Vagina (tissue), 2 donors: ENCODE data around the gene QSER1. TPM values are rescaled to one million over a fixed set of nuclear protein-coding genes. Genes with fewer than 3 reads are reported as not detected.
"Not testable (repeated sequence)": the region's sequence is repeated elsewhere in the genome, so short reads cannot be mapped to it uniquely, and the experiment has no call there.

Experiments used
- DNase-seq, 2 donors: peaks; one replicate each; pipeline ENCODE4 v3.0.0-alpha.2; 2017; ENCODE audit errors: extremely low spot score in 2 of 2
- H3K27ac ChIP-seq: fragments of 200-600 bp; sonication (generic); one replicate; pipeline ENCODE4 v1.5.1; 2019
- H3K27me3 ChIP-seq: fragments of 200-600 bp; sonication (generic); one replicate; pipeline ENCODE4 v1.5.1; 2019
- H3K36me3 ChIP-seq, 2 donors: fragments of 200-600 bp; sonication (generic); one replicate each; pipeline ENCODE4 v1.5.1; 2017 to 2019
- H3K4me1 ChIP-seq: fragments of 200-600 bp; sonication (generic); one replicate; pipeline ENCODE4 v1.5.1; 2019
- H3K4me3 ChIP-seq, 2 donors: fragments of 200-600 bp; sonication (generic); 1 replicate in 1 of 2; 2 replicates in 1 of 2; pipeline ENCODE4 v1.5.1; 2016 to 2019
- H3K9me3 ChIP-seq: fragments of 200-600 bp; sonication (generic); one replicate; pipeline ENCODE4 v1.5.1; 2019
- CTCF ChIP-seq, 3 experiments: fragments of 450-650 bp in 2 of 3; fragments of 200-600 bp in 1 of 3; sonication (generic) in 1 of 3; IDR thresholded peaks; one replicate each; pipeline ENCODE4 v1.5.1; 2017 to 2019; ENCODE audit warnings: antibody characterized with exemption in 3 of 3, mild to moderate bottlenecking in 2 of 3, moderate library complexity in 2 of 3
- POLR2A ChIP-seq, 2 donors: fragments of 450-650 bp; IDR thresholded peaks; one replicate each; pipeline ENCODE4 v1.6.1; 2017; ENCODE audit warnings: antibody characterized with exemption in 2 of 2, mild to moderate bottlenecking in 2 of 2, moderate library complexity in 2 of 2
- POLR2AphosphoS5 ChIP-seq, 2 donors: sonication (generic); formaldehyde crosslinking; IDR thresholded peaks; one replicate each; pipeline ENCODE4 v1.9.0; 2017; ENCODE audit warnings: antibody characterized with exemption in 2 of 2, mild to moderate bottlenecking in 2 of 2, low read depth in 1 of 2; ENCODE audit not compliant: insufficient read depth in 1 of 2
- intact Hi-C: fragments of 100-400 bp; cut with DNase I; formaldehyde crosslinking; loops from one replicate; pipeline ENCODE4 v1.15.1; 2023
- total RNA-seq: library from RNA; depleted of rRNA; stranded (reverse); fragments of >200 nt; gene quantifications from one replicate; pipeline ENCODE4 v1.2.3, GENCODE V29; 2016

Gene QSER1
- total RNA-seq, 1 donor from 2014 or later, result 39.0 TPM

- intact Hi-C loops, result no loop called here
- Histone ChIP-seq H3K27me3 (no peaks in the 10 kb centered on the region), H3K9me3 (no peaks in the 10 kb centered on the region), H3K4me3 (no peak overlapping the region), H3K36me3 (no peaks in the 10 kb centered on the region), H3K4me1 (no peaks in the 10 kb centered on the region), H3K27ac (no peak overlapping the region)
- TF ChIP-seq CTCF (IDR thresholded peaks at IDR 0.05) (no peak), POLR2AphosphoS5 (IDR thresholded peaks at IDR 0.05; ENCODE audit: insufficient read depth in 1 of 2, low read depth in 1 of 2) (no peak), POLR2A (IDR thresholded peaks at IDR 0.05) (no peak)
- DNase-seq, result no peak
These were observed 61.1 kb downstream of the QSER1 start for GRCh38 chr11:32953700-32954099.

- H3K4me3 ChIP-seq, result no peak overlapping the region
- DNase-seq, result no peak
- no peak overlapping the region for H3K27ac ChIP-seq
- H3K27me3 ChIP-seq, result no peaks in the 10 kb centered on the region
- TF ChIP-seq CTCF (IDR thresholded peaks at IDR 0.05), result peak; percentile 51 to 64 (median 52)
- TF ChIP-seq POLR2A (IDR thresholded peaks at IDR 0.05), result no peak
- no peak for TF ChIP-seq POLR2AphosphoS5 (IDR thresholded peaks at IDR 0.05; ENCODE audit: insufficient read depth in 1 of 2, low read depth in 1 of 2)
- no peaks in the 10 kb centered on the region for H3K4me1 ChIP-seq
- peaks cover 0 to 9% of the 10 kb centered on the region in 2 donors for H3K36me3 ChIP-seq
- intact Hi-C loops, result loop anchor here (5.0 kb wide), 1 partner anchor 107 kb away; no protein-coding TSS in a partner anchor
- H3K9me3 ChIP-seq, result no peaks in the 10 kb centered on the region
These were observed 68.0 kb downstream of the QSER1 start for GRCh38 chr11:32960553-32961164.

GRCh38 chr11:32962016-32962415 lies 69.4 kb downstream of the QSER1 start:
- intact Hi-C loops, result loop anchor here (5.0 kb wide), 1 partner anchor 105 kb away; no protein-coding TSS in a partner anchor
- no peak overlapping the region for H3K27ac ChIP-seq
- DNase-seq, result no peak

GRCh38 chr11:32963721-32964120 lies 71.1 kb downstream of the QSER1 start:
- no peak for DNase-seq
- H3K4me1 ChIP-seq, result no peaks in the 10 kb centered on the region
- H3K4me3 ChIP-seq, result no peak overlapping the region
- H3K9me3 ChIP-seq, result no peaks in the 10 kb centered on the region
- no peaks in the 10 kb centered on the region for H3K27me3 ChIP-seq
- intact Hi-C loops, result loop anchor here (5.0 kb wide), 1 partner anchor 104 kb away; no protein-coding TSS in a partner anchor
- no peak for TF ChIP-seq POLR2A (IDR thresholded peaks at IDR 0.05)
- no peak for TF ChIP-seq CTCF (IDR thresholded peaks at IDR 0.05)
- no peak for TF ChIP-seq POLR2AphosphoS5 (IDR thresholded peaks at IDR 0.05; ENCODE audit: insufficient read depth in 1 of 2, low read depth in 1 of 2)
- H3K27ac ChIP-seq, result no peak overlapping the region
- peaks cover 0 to 9% of the 10 kb centered on the region in 2 donors for H3K36me3 ChIP-seq

More at GRCh38 chr11:32962016-32962415, 69.4 kb downstream of the QSER1 start:
- H3K27me3 ChIP-seq, result no peaks in the 10 kb centered on the region
- TF ChIP-seq POLR2A (IDR thresholded peaks at IDR 0.05), result no peak
- no peak for TF ChIP-seq POLR2AphosphoS5 (IDR thresholded peaks at IDR 0.05; ENCODE audit: insufficient read depth in 1 of 2, low read depth in 1 of 2)
- TF ChIP-seq CTCF (IDR thresholded peaks at IDR 0.05), result no peak
- no peaks in the 10 kb centered on the region for H3K4me1 ChIP-seq
- no peak overlapping the region for H3K4me3 ChIP-seq
- no peaks in the 10 kb centered on the region for H3K9me3 ChIP-seq
- H3K36me3 ChIP-seq, result peaks cover 0 to 9% of the 10 kb centered on the region in 2 donors

GRCh38 chr11:32968541-32968940 lies 75.9 kb downstream of the QSER1 start:
- TF ChIP-seq POLR2A (IDR thresholded peaks at IDR 0.05) (no peak), POLR2AphosphoS5 (IDR thresholded peaks at IDR 0.05; ENCODE audit: insufficient read depth in 1 of 2, low read depth in 1 of 2) (no peak), CTCF (IDR thresholded peaks at IDR 0.05) (no peak)
- Histone ChIP-seq H3K27ac (no peak overlapping the region), H3K4me1 (no peaks in the 10 kb centered on the region), H3K9me3 (no peaks in the 10 kb centered on the region), H3K27me3 (no peaks in the 10 kb centered on the region), H3K36me3 (peaks cover 0 to 11% of the 10 kb centered on the region in 2 donors), H3K4me3 (no peak overlapping the region)
- no peak for DNase-seq
- intact Hi-C loops, result no loop called here

GRCh38 chr11:32972233-32972632 lies 79.6 kb downstream of the QSER1 start:
- H3K4me3 ChIP-seq, H3K4me1 ChIP-seq, H3K27me3 ChIP-seq, H3K27ac ChIP-seq, intact Hi-C loops, DNase-seq, H3K9me3 ChIP-seq: not testable (repeated sequence)
- peaks cover 0 to 12% of the 10 kb centered on the region in 2 donors for H3K36me3 ChIP-seq
